ENCODE data around the gene DYNC1I2.
"Not testable (repeated sequence)": the region's sequence is repeated elsewhere in the genome, so short reads cannot be mapped to it uniquely, and the experiment has no call there.

The DYNC1I2 gene

GRCh38 chr2:171718720-171719119 is 31.5 kb downstream of the DYNC1I2 start:
- DNase-seq: no peak

GRCh38 chr2:171719660-171720059 is 32.4 kb downstream of the DYNC1I2 start:
- DNase-seq: no peak

GRCh38 chr2:171723716-171724683 is 36.7 kb downstream of the DYNC1I2 start:
- peak; percentile 82 for DNase-seq

GRCh38 chr2:171726847-171727450 is 39.7 kb downstream of the DYNC1I2 start:
- DNase-seq: no peak

GRCh38 chr2:171728989-171729951 is 42.0 kb downstream of the DYNC1I2 start:
- DNase-seq: no peak

GRCh38 chr2:171729952-171730317 is 42.7 kb downstream of the DYNC1I2 start:
- no peak for DNase-seq

- DNase-seq: no peak
Observed at GRCh38 chr2:171735991-171736710, 48.9 kb downstream of the DYNC1I2 start.

- no peak for DNase-seq
Observed at GRCh38 chr2:171741189-171741588, 53.9 kb downstream of the DYNC1I2 start.

GRCh38 chr2:171742760-171743159 is 55.5 kb downstream of the DYNC1I2 start:
- no peak for DNase-seq

GRCh38 chr2:171745141-171745540 is 57.9 kb downstream of the DYNC1I2 start:
- DNase-seq: no peak

- no peak for DNase-seq
Observed at GRCh38 chr2:171745806-171746205, 58.5 kb downstream of the DYNC1I2 start.

- no peak for DNase-seq
Observed at GRCh38 chr2:171747371-171747770, 60.1 kb downstream of the DYNC1I2 start.

GRCh38 chr2:171754254-171754939 is 67.1 kb downstream of the DYNC1I2 start:
- no peak for DNase-seq

GRCh38 chr2:171758762-171759161 is 71.5 kb downstream of the DYNC1I2 start:
- DNase-seq: not testable (repeated sequence)

- not testable (repeated sequence) for DNase-seq
Observed at GRCh38 chr2:171761176-171761575, 73.9 kb downstream of the DYNC1I2 start.

GRCh38 chr2:171762879-171763573 is 75.8 kb downstream of the DYNC1I2 start:
- DNase-seq: no peak

GRCh38 chr2:171763602-171764001 is 76.3 kb downstream of the DYNC1I2 start:
- no peak for DNase-seq

- no peak for DNase-seq
Observed at GRCh38 chr2:171771463-171771862, 84.2 kb downstream of the DYNC1I2 start.

GRCh38 chr2:171772373-171772772 is 85.1 kb downstream of the DYNC1I2 start:
- DNase-seq: no peak

GRCh38 chr2:171774581-171774980 is 87.3 kb downstream of the DYNC1I2 start:
- DNase-seq: not testable (repeated sequence)

GRCh38 chr2:171778515-171778914 is 91.2 kb downstream of the DYNC1I2 start:
- no peak for DNase-seq

Data from NCI-H774 (cell line).